Karpas-422 (cell line): ENCODE data around the gene PPP2R2D. TPM values are rescaled to one million over a fixed set of nuclear protein-coding genes. Genes with fewer than 3 reads are reported as not detected.
A peak's percentile ranks its signal among the peaks of the same experiment; 100 is the strongest.

Experiments used
- DNase-seq: peaks from one replicate; pipeline ENCODE4 v3.0.0-alpha.2; 2015
- H2AFZ ChIP-seq: fragments of 200-600 bp; sonication (generic); 2 replicates; pipeline ENCODE4 v1.6.1; 2014; ENCODE audit warnings: antibody characterized with exemption, low read length, mixed read lengths
- H3K27ac ChIP-seq: fragments of 200-600 bp; sonication (generic); 2 replicates; pipeline ENCODE4 v1.5.1; 2014; ENCODE audit warnings: mild to moderate bottlenecking, low read length, moderate library complexity
- H3K27me3 ChIP-seq: fragments of 200-600 bp; sonication (generic); 2 replicates; pipeline ENCODE4 v1.6.1; 2014; ENCODE audit warnings: low read length, mixed read lengths
- H3K36me3 ChIP-seq: fragments of 200-600 bp; sonication (generic); 2 replicates; pipeline ENCODE4 v1.6.1; 2014; ENCODE audit warnings: low read length, mixed read lengths; ENCODE audit not compliant: insufficient read depth
- H3K4me1 ChIP-seq: fragments of 200-600 bp; sonication (generic); 2 replicates; pipeline ENCODE4 v1.6.1; 2014; ENCODE audit warnings: mild to moderate bottlenecking, low read length, mixed read lengths
- H3K4me2 ChIP-seq: fragments of 200-600 bp; sonication (generic); 2 replicates; pipeline ENCODE4 v1.6.1; 2014; ENCODE audit warnings: low read length, low read depth, mild to moderate bottlenecking; ENCODE audit not compliant: poor library complexity, severe bottlenecking
- H3K4me3 ChIP-seq: fragments of 200-600 bp; sonication (generic); 2 replicates; pipeline ENCODE4 v1.5.1; 2014; ENCODE audit warnings: mild to moderate bottlenecking, antibody characterized with exemption, low read length, mixed read lengths
- H3K79me2 ChIP-seq: fragments of 200-600 bp; sonication (generic); 2 replicates; pipeline ENCODE4 v1.6.1; 2014; ENCODE audit warnings: mild to moderate bottlenecking, low read length, mixed read lengths
- H3K9ac ChIP-seq: fragments of 200-600 bp; sonication (generic); 2 replicates; pipeline ENCODE4 v1.6.0; 2014; ENCODE audit warnings: low read length
- H3K9me2 ChIP-seq: fragments of 200-600 bp; sonication (generic), shearing (Covaris generic); replicated peaks from 2 replicates; pipeline ENCODE4 v1.6.0; 2014; ENCODE audit warnings: mild to moderate bottlenecking, low read length, moderate library complexity; ENCODE audit not compliant: insufficient read depth
- H3K9me3 ChIP-seq: fragments of 300-700, 200-600 bp; sonication (generic); 2 replicates; pipeline ENCODE4 v1.6.1; 2014; ENCODE audit warnings: low read length, mixed read lengths
- H4K20me1 ChIP-seq: fragments of 200-600 bp; sonication (generic); 2 replicates; pipeline ENCODE4 v1.6.1; 2014; ENCODE audit warnings: mild to moderate bottlenecking, antibody characterized with exemption, low read length, low read depth; ENCODE audit not compliant: insufficient read depth
- total RNA-seq: library from RNA; depleted of rRNA; stranded (reverse); fragments of >200 nt; shearing (Covaris generic); gene quantifications from 2 replicates; pipeline ENCODE4 v1.2.3, GENCODE V29; 2014; ENCODE audit warnings: low replicate concordance

Gene PPP2R2D
- total RNA-seq, 1 experiment from 2014 or later = 32.9 TPM

- Histone ChIP-seq H3K79me2 (no peaks in the 10 kb centered on the region), H3K9me2 (no peaks in the 10 kb centered on the region), H3K27me3 (no peaks in the 10 kb centered on the region), H3K4me3 (no peak overlapping the region), H3K4me1 (no peaks in the 10 kb centered on the region), H3K27ac (no peak overlapping the region), H3K4me2 (no peak overlapping the region), H3K9ac (no peak overlapping the region), H3K9me3 (no peaks in the 10 kb centered on the region), H3K36me3 (no peaks in the 10 kb centered on the region), H4K20me1 (no peaks in the 10 kb centered on the region), H2AFZ (no peak overlapping the region)
- DNase-seq = peak; percentile 34
Measured at GRCh38 chr10:131890276-131891195, 10.3 kb upstream of the PPP2R2D start.

GRCh38 chr10:131891196-131891928, 9.4 kb upstream of the PPP2R2D start:
- Histone ChIP-seq H3K4me2 (no peak overlapping the region), H3K27ac (no peak overlapping the region), H3K4me3 (no peak overlapping the region), H4K20me1 (no peaks in the 10 kb centered on the region), H3K79me2 (no peaks in the 10 kb centered on the region), H3K9me3 (no peaks in the 10 kb centered on the region), H3K36me3 (no peaks in the 10 kb centered on the region), H3K9ac (no peak overlapping the region), H3K9me2 (no peaks in the 10 kb centered on the region), H3K27me3 (no peaks in the 10 kb centered on the region), H2AFZ (no peak overlapping the region), H3K4me1 (no peaks in the 10 kb centered on the region)
- DNase-seq = peak; percentile 24

- Histone ChIP-seq H3K79me2 (no peaks in the 10 kb centered on the region), H2AFZ (no peak overlapping the region), H3K4me3 (no peak overlapping the region), H3K9me2 (no peaks in the 10 kb centered on the region), H3K27ac (no peak overlapping the region), H3K9ac (no peak overlapping the region), H3K4me1 (no peaks in the 10 kb centered on the region), H3K4me2 (no peak overlapping the region), H3K27me3 (no peaks in the 10 kb centered on the region), H4K20me1 (no peaks in the 10 kb centered on the region), H3K9me3 (no peaks in the 10 kb centered on the region), H3K36me3 (no peaks in the 10 kb centered on the region)
- DNase-seq = no peak
Measured at GRCh38 chr10:131891929-131892805, 8.6 kb upstream of the PPP2R2D start.

GRCh38 chr10:131892806-131893675, 7.8 kb upstream of the PPP2R2D start:
- Histone ChIP-seq H3K9me2 (no peaks in the 10 kb centered on the region), H3K4me3 (no peak overlapping the region), H2AFZ (no peak overlapping the region), H3K27me3 (no peaks in the 10 kb centered on the region), H3K9ac (no peak overlapping the region), H3K9me3 (no peaks in the 10 kb centered on the region), H3K79me2 (no peaks in the 10 kb centered on the region), H3K4me2 (no peak overlapping the region), H4K20me1 (no peaks in the 10 kb centered on the region), H3K36me3 (no peaks in the 10 kb centered on the region), H3K27ac (no peak overlapping the region), H3K4me1 (no peaks in the 10 kb centered on the region)
- DNase-seq = no peak

- Histone ChIP-seq H3K27me3 (no peaks in the 10 kb centered on the region), H3K36me3 (no peaks in the 10 kb centered on the region), H3K9ac (no peak overlapping the region), H3K4me1 (peaks cover 8% of the 10 kb centered on the region), H2AFZ (no peak overlapping the region), H3K4me2 (no peak overlapping the region), H3K9me2 (no peaks in the 10 kb centered on the region), H3K4me3 (no peak overlapping the region), H3K27ac (no peak overlapping the region), H4K20me1 (no peaks in the 10 kb centered on the region), H3K9me3 (no peaks in the 10 kb centered on the region), H3K79me2 (no peaks in the 10 kb centered on the region)
- DNase-seq = no peak
Measured at GRCh38 chr10:131895116-131895515, 5.7 kb upstream of the PPP2R2D start.

GRCh38 chr10:131896403-131896802, 4.4 kb upstream of the PPP2R2D start:
- DNase-seq = no peak
- Histone ChIP-seq H3K9me2 (no peaks in the 10 kb centered on the region), H3K4me2 (no peak overlapping the region), H3K36me3 (no peaks in the 10 kb centered on the region), H3K9me3 (no peaks in the 10 kb centered on the region), H3K9ac (no peak overlapping the region), H3K79me2 (peaks cover 3% of the 10 kb centered on the region), H3K27ac (no peak overlapping the region), H3K27me3 (no peaks in the 10 kb centered on the region), H4K20me1 (no peaks in the 10 kb centered on the region), H2AFZ (no peak overlapping the region), H3K4me1 (peaks cover 9% of the 10 kb centered on the region), H3K4me3 (no peak overlapping the region)

GRCh38 chr10:131897297-131897899, 3.4 kb upstream of the PPP2R2D start:
- no peak overlapping the region for H3K4me3 ChIP-seq
- H3K9ac ChIP-seq = no peak overlapping the region
- H3K4me1 ChIP-seq = peaks cover 15% of the 10 kb centered on the region
- peak; percentile 32 for DNase-seq
- H4K20me1 ChIP-seq = peaks cover 7% of the 10 kb centered on the region
- no peaks in the 10 kb centered on the region for H3K27me3 ChIP-seq
- peaks cover 13% of the 10 kb centered on the region for H3K79me2 ChIP-seq
- no peaks in the 10 kb centered on the region for H3K9me2 ChIP-seq
- no peaks in the 10 kb centered on the region for H3K36me3 ChIP-seq
- no peak overlapping the region for H3K27ac ChIP-seq
- H3K9me3 ChIP-seq = no peaks in the 10 kb centered on the region
- H3K4me2 ChIP-seq = no peak overlapping the region
- no peak overlapping the region for H2AFZ ChIP-seq
